T47D (cell line): Measurements from ENCODE around the gene CLCNKB.

Source experiments
- DNase-seq, 2 experiments: peaks; one replicate each; pipeline versions ENCODE4 v3.0.0 to v3.0.0-alpha.2; 2011 to 2012; ENCODE audit warnings: low read depth in 1 of 2, low spot score in 1 of 2
- JUND ChIP-seq: IDR thresholded peaks from 2 replicates; pipeline ENCODE4 v1.6.1; 2012; ENCODE audit warnings: low read depth
- in situ Hi-C: cut with HindIII; loops from 2 replicates; pipeline ENCODE4 v1.10.0; 2016; ENCODE audit warnings: low sequenced_read_pairs, low pct_unique_long_range_greater_than_20kb

The CLCNKB gene

DNA sequence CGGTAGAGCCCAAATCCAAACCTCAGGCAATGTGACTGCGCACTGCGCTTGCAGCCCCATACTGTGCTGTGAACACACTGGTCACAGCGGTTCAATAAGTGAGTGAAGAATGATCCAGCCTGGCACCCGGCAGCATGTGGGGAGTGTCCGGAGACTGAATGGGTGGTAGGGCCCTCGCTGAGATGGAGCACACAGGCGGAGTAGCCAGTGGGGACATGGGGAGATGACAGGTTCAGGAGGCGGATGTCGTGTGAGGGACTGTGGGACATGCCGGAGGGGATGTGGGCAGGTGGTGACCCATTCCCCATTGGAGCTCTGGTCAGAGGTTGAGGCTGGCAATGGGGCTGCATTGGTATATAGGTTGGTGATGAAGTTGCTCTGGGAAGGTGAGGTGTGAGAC lies 33.9 kb upstream of the CLCNKB start:
- in situ Hi-C loops = no loop called here
- no peak for DNase-seq
- TF ChIP-seq JUND = no peak

DNA sequence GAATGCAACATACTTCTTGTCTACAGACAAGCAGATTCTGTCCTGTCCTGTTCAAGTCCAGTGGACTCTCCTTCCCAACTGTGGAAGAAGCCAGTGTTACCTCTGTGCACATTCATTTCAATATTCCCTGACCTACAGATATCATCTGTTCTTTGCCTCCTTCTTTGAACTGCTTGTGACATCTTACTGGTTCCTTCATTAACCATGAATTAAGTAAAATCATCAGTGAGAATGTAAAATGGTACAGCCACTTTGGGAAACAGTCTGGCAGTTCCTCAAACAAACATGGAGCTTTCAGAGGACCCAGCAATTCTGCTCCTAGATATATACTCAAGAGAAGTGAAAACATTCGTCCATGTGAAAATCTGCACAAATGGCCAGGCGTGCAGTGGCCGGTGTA lies 32.7 kb upstream of the CLCNKB start:
- TF ChIP-seq JUND = no peak
- DNase-seq = no peak
- in situ Hi-C loops = no loop called here

GRCh38 chr1:16011936-16012589 lies 31.5 kb upstream of the CLCNKB start:
- no peak for DNase-seq
- in situ Hi-C loops = no loop called here
- no peak for TF ChIP-seq JUND

- peak in 1 of 2 experiments; percentile 72 for DNase-seq
- in situ Hi-C loops = no loop called here
- TF ChIP-seq JUND = no peak
These were observed 30.9 kb upstream of the CLCNKB start for GRCh38 chr1:16012590-16013219.

- TF ChIP-seq JUND = no peak
- in situ Hi-C loops = no loop called here
- no peak for DNase-seq
These were observed 30.2 kb upstream of the CLCNKB start for GRCh38 chr1:16013220-16013907.

DNA sequence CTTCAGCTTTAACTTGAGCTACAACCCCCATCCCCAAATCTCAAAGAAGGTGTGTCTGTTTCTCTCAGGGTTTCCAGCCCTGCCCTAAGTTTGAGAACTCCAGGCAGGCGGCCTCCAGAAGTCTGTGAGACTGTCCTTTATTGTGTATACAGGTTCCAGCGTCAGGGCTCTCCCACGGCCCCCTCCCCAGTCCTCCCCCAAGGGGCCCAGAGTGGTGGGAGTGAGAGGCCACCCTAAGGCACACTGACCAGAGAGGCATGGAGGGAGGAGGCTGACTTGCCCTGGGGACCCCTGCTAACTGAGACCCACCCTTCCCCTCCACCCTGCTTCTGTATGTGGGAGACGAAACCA lies 29.7 kb upstream of the CLCNKB start:
- in situ Hi-C loops = no loop called here
- DNase-seq = no peak
- TF ChIP-seq JUND = no peak

- no peak for DNase-seq
- no peak for TF ChIP-seq JUND
- in situ Hi-C loops = no loop called here
These were observed 28.8 kb upstream of the CLCNKB start for GRCh38 chr1:16014509-16015482.

DNA sequence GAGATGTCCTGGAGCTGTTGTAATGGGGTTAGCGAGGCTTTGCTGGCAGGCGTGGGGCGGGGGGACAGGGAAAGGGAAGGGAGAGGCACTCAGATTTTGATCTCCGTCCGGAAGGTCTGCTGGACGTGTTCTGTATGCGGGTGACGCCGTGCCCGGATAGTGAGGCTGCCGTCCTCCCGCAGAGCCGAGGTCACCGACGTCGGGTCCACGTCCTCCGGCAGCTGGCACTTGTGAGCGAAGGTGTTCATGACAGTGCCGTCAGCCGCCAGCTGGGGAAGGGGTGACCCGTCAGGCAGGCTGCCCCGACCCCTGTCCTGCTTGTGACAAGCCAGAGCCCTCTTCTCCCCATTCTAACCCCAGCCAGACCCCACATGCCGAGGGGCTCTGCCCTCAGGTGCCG lies 28.1 kb upstream of the CLCNKB start:
- TF ChIP-seq JUND = no peak
- DNase-seq = no peak
- in situ Hi-C loops = no loop called here

GRCh38 chr1:16015960-16016901 lies 27.4 kb upstream of the CLCNKB start:
- no peak for TF ChIP-seq JUND
- DNase-seq = no peak
- in situ Hi-C loops = no loop called here

- no peak for TF ChIP-seq JUND
- in situ Hi-C loops = no loop called here
- DNase-seq = no peak
These were observed 26.5 kb upstream of the CLCNKB start for GRCh38 chr1:16017076-16017460.

- no peak for TF ChIP-seq JUND
- no peak for DNase-seq
- in situ Hi-C loops = no loop called here
These were observed 25.9 kb upstream of the CLCNKB start, which contains the start of gene HSPB7 for GRCh38 chr1:16017461-16018303. Gene HSPB7, minus strand, starts transcription at chr1:16018043. Its CDS starts 80 bp downstream, at chr1:16017963.
